ENCODE data around the gene SLC2A13. TPM values are rescaled to one million over a fixed set of nuclear protein-coding genes. Genes with fewer than 3 reads are reported as not detected.

The SLC2A13 gene
- total RNA-seq, 1 donor from 2014 or later = 6.9 TPM

DNA sequence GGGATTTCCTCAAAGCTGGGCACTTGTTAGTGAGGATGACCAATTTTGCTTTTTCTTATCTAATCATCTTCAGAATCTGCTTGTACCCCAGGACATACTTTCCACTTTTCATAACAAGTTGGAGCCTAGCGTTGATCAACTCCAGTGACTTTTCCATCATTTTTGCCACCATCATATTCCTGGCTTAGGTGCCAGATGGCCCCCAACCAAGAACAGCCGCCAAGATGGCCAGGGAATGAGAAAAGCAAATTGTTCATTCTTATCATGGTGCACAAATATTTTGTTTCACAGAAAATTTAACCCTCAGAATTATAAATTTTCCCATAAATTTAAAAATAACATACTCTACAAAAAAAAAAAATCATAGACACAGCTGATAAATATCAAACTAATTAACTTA is 37.5 kb downstream of the SLC2A13 start:
- TF ChIP-seq, protein P1, sequence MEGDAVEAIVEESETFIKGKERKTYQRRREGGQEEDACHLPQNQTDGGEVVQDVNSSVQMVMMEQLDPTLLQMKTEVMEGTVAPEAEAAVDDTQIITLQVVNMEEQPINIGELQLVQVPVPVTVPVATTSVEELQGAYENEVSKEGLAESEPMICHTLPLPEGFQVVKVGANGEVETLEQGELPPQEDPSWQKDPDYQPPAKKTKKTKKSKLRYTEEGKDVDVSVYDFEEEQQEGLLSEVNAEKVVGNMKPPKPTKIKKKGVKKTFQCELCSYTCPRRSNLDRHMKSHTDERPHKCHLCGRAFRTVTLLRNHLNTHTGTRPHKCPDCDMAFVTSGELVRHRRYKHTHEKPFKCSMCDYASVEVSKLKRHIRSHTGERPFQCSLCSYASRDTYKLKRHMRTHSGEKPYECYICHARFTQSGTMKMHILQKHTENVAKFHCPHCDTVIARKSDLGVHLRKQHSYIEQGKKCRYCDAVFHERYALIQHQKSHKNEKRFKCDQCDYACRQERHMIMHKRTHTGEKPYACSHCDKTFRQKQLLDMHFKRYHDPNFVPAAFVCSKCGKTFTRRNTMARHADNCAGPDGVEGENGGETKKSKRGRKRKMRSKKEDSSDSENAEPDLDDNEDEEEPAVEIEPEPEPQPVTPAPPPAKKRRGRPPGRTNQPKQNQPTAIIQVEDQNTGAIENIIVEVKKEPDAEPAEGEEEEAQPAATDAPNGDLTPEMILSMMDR (IDR thresholded peaks at IDR 0.05) = no peak
- Mint-ChIP-seq H3K36me3 (ENCODE audit: unreplicated experiment) (no peaks in the 10 kb centered on the region), H3K9me3 (ENCODE audit: unreplicated experiment) (no peaks in the 10 kb centered on the region), H3K4me1 (ENCODE audit: unreplicated experiment) (no peaks in the 10 kb centered on the region), H3K27ac (ENCODE audit: unreplicated experiment) (no peak overlapping the region), H3K4me3 (ENCODE audit: unreplicated experiment) (no peak overlapping the region), H3K27me3 (ENCODE audit: unreplicated experiment) (no peaks in the 10 kb centered on the region)
- DNase-seq (ENCODE audit: extremely low spot score, unreplicated experiment) = no peak

GRCh38 chr12:40065636-40066035 is 40.2 kb downstream of the SLC2A13 start:
- no peaks in the 10 kb centered on the region for H3K4me1 Mint-ChIP-seq (ENCODE audit: unreplicated experiment)
- no peaks in the 10 kb centered on the region for H3K9me3 Mint-ChIP-seq (ENCODE audit: unreplicated experiment)
- no peaks in the 10 kb centered on the region for H3K36me3 Mint-ChIP-seq (ENCODE audit: unreplicated experiment)
- DNase-seq (ENCODE audit: extremely low spot score, unreplicated experiment) = no peak
- H3K27ac Mint-ChIP-seq (ENCODE audit: unreplicated experiment) = no peak overlapping the region
- no peaks in the 10 kb centered on the region for H3K27me3 Mint-ChIP-seq (ENCODE audit: unreplicated experiment)
- H3K4me3 Mint-ChIP-seq (ENCODE audit: unreplicated experiment) = no peak overlapping the region
- TF ChIP-seq, protein P1 (IDR thresholded peaks at IDR 0.05) = no peak

DNA sequence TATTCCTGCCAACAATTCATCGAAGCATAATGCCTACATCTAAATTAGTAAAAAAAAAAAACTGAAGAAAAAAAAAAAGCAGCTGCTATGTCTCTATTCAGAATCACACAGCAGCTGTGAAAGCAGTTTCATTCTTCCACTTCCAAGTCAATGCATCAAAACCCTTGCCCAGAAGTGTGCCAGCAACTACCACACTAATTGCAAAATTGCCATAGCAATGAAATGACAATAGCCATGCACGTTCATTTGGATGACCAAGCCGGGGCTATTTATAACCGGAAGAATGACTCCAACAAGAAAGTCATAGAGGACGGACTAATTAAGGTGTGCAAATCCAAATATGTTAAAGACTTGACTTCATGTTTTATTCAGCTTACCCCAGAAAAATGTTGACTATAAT is 42.5 kb downstream of the SLC2A13 start:
- Mint-ChIP-seq H3K9me3 (ENCODE audit: unreplicated experiment) (no peaks in the 10 kb centered on the region), H3K4me3 (ENCODE audit: unreplicated experiment) (no peak overlapping the region), H3K27me3 (ENCODE audit: unreplicated experiment) (no peaks in the 10 kb centered on the region), H3K36me3 (ENCODE audit: unreplicated experiment) (no peaks in the 10 kb centered on the region), H3K27ac (ENCODE audit: unreplicated experiment) (no peak overlapping the region), H3K4me1 (ENCODE audit: unreplicated experiment) (no peaks in the 10 kb centered on the region)
- DNase-seq (ENCODE audit: extremely low spot score, unreplicated experiment) = no peak
- TF ChIP-seq, protein P1 (IDR thresholded peaks at IDR 0.05) = no peak

GRCh38 chr12:40058721-40059190 is 47.1 kb downstream of the SLC2A13 start:
- TF ChIP-seq, protein P1 (IDR thresholded peaks at IDR 0.05) = no peak
- H3K4me3 Mint-ChIP-seq (ENCODE audit: unreplicated experiment) = no peak overlapping the region
- H3K36me3 Mint-ChIP-seq (ENCODE audit: unreplicated experiment) = no peaks in the 10 kb centered on the region
- peaks cover 10% of the 10 kb centered on the region for H3K4me1 Mint-ChIP-seq (ENCODE audit: unreplicated experiment)
- H3K27ac Mint-ChIP-seq (ENCODE audit: unreplicated experiment) = no peak overlapping the region
- no peaks in the 10 kb centered on the region for H3K9me3 Mint-ChIP-seq (ENCODE audit: unreplicated experiment)
- DNase-seq (ENCODE audit: extremely low spot score, unreplicated experiment) = no peak
- no peaks in the 10 kb centered on the region for H3K27me3 Mint-ChIP-seq (ENCODE audit: unreplicated experiment)

DNA sequence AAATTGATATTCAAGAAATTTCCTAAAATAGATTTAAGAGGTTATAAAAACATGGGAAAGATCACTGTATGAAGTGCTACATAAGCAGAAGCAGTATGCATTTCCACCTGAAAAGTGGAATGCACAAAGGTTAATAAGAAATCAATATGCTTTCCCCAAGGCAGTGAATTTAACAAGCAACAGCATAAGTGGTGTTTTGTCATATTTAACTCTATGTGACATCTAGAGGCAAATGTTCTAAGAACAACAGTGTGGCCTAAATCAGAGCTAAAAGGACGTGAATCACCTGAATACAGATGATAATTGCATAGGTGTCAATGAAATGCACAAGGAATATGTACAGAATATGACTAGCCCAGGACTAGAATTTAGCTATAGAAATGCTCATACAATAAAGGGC is 49.5 kb downstream of the SLC2A13 start:
- Mint-ChIP-seq H3K36me3 (ENCODE audit: unreplicated experiment) (no peaks in the 10 kb centered on the region), H3K4me3 (ENCODE audit: unreplicated experiment) (no peak overlapping the region), H3K9me3 (ENCODE audit: unreplicated experiment) (no peaks in the 10 kb centered on the region), H3K4me1 (ENCODE audit: unreplicated experiment) (peaks cover 10% of the 10 kb centered on the region), H3K27ac (ENCODE audit: unreplicated experiment) (no peak overlapping the region), H3K27me3 (ENCODE audit: unreplicated experiment) (no peaks in the 10 kb centered on the region)
- no peak for DNase-seq (ENCODE audit: extremely low spot score, unreplicated experiment)
- TF ChIP-seq, protein P1 (IDR thresholded peaks at IDR 0.05) = no peak
